ENCODE results near the gene WDR7.
A peak's percentile ranks its signal among the peaks of the same experiment; 100 is the strongest.

Gene WDR7

DNA sequence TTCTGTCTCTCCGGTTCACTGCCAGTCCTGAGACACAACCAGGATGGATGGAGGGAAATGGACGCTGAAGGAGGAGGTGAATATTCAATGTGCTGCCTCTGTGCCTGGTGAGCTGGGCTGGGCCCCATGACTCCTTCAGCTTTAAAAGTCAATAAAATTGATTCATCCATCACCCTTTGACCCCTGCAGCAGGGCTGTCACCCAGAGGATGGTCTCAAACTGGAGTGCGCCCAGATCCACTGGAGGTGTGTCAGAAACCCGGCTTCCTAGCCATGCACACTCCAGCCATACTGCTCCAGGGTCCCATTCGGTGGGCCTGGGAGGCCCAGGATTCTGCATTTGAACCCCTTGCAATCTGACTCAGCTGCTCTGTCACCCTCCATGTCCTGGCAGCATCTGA, 401.6 kb downstream of the WDR7 start:
- no peak for DNase-seq

DNA sequence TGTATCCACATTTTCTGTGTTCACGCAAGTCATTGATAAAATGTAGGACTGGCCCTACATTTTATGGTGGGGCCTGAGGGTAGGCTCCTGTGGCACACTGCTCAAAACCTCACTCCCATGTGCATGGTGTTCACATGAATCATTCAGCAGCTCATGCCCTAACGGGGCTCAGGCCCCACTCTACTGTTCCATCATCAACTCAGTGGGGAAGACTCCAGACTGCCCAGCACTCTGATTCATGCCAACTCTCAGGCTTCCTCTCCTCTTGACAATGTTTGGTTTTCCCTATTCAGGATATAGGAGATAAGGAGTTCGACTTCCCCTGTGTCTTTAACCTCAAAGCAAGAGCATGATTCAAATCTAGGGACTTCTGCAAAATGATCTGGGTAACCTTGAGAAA, 403.7 kb downstream of the WDR7 start:
- DNase-seq = no peak

DNA sequence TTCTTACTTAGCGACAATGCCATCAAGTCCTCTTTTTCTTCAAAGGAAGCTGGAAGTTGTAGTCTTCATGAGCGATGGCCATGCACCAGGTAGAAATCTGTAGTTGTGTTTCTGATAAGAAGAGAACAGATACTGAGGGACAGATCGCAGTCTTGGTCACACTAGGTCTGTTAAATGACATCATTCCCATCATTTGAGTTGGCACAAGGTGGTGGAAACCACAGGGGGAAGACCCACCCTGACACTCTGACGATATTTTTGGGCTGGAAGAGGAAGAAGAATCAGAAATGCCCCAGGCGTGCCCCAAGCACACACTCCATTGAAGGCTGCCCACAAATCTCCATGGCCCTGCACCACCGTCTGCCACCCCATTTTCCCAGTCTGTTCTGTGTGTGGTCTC, 406.7 kb downstream of the WDR7 start:
- no peak for DNase-seq

DNA sequence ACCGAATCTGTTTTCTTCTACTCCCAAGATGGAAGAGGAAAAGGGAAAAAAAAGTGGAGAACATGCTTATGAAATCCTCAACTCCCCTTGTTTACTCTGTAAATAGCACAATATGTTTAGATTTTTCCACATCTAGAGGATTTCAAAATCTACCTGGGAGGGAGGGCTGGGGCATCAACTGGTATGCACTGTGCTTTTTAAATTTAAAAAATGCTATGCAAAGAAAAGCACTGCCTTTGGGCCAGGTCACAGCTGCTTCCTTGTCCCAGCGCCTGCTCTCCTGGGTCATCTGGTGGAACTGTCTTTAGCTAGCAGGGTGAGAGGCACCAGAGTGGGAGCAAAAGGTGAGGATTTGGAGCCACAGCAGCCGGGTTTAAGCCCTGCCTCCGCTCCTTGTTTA, 407.6 kb downstream of the WDR7 start:
- DNase-seq = no peak

DNA sequence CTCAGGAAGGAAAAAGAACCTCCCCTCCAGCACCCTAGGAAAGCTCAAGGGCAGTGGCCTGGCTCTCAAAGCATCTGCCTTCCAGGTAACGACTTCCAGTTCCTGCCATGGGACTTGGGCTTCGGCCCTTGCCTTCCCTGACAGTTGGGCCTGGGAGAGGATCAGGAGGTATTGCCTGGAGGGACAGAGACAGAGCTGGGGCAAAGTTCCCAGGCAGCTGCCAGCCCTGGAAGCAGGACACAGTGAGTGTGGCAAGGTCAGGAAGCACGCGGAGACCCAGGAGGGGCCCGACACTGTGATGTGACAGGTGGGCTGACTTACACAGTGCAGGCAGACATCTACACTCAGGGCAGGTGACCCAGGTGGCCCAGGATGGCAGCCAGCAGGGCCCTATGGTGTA, 408.2 kb downstream of the WDR7 start:
- no peak for DNase-seq

DNA sequence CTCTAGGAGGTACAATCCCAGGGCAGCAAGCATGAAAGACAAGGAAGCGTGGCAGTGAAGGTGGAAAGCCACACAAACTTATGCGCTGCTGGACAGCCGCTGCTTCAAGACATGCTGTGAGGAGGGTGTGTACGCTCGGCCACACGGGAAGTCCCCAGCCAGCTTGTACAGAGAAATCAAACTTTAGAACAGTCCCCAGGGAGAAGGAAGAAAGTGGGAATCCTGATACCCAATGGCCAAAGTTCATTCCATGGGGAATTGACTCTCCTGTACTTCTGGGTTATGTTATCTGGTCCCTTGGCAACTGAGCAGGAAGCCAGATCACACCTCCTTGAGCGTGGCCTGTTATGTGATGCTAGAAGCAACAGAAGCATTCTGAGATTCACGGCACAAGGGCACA, 409.7 kb downstream of the WDR7 start:
- DNase-seq = no peak

DNA sequence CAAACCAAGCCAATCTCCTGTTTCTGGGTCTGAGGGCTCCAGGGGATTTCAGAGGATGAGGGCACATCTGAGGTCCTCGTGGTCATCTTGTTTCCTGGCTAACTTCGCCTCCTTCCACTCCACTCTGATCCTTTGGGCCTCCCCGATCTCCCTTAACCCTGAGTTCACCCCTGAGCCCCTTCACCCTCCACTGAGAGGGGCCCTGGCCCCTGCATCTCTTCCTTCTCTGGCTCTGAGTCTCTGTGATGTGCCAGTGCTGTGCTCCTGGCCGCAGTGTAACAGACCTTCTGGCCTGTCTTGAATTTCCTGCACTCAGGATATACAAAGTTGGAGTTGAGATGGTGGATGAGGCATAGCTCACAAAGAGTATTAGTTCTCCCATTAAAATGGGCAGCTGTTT, 411.0 kb downstream of the WDR7 start:
- no peak for DNase-seq

DNA sequence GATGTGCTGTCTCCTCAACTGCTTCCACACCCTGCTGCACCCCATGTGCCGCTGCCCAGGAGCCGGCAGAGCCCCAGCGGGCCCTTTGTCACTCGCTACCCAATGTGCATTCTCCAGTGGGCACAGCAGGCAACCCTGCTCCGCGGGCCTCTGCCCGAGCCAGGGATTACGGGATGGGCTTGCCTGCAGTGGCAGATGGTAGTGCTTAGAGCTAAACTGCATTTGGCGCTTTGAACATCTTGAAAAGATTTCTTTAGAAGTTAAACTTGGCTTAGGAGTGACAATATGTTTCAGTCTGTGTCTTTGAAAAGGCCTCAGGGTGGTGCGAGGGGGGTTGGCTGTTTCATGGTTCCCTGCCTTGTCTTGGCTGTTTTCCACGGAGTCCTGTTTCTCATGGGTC, 411.7 kb downstream of the WDR7 start:
- peak; percentile 83 to 94 for DNase-seq

DNA sequence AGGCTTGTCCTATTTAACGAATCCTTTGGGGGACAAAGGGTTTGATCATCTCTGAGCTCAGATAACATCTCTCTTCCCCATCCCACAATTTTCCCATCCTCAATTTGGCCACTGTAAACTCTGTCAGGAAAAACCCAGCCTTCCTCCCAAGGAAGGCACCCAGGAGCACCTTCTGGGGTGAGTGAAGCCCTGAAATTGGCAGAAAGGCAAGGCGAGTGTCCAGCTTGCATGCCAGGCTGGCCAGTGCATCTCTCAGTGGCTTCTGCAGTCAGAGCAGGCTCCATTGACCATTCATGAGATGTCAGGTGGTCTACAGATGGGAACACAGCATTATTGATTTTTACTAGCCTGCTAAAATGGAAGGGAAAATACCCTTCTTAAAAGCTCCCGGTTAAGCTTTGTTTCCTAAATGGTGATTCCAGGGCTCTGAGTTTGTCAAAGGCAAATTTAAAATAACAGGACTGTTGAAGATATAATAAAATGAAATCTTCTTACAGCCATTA, 412.5 kb downstream of the WDR7 start:
- DNase-seq = no peak

DNA sequence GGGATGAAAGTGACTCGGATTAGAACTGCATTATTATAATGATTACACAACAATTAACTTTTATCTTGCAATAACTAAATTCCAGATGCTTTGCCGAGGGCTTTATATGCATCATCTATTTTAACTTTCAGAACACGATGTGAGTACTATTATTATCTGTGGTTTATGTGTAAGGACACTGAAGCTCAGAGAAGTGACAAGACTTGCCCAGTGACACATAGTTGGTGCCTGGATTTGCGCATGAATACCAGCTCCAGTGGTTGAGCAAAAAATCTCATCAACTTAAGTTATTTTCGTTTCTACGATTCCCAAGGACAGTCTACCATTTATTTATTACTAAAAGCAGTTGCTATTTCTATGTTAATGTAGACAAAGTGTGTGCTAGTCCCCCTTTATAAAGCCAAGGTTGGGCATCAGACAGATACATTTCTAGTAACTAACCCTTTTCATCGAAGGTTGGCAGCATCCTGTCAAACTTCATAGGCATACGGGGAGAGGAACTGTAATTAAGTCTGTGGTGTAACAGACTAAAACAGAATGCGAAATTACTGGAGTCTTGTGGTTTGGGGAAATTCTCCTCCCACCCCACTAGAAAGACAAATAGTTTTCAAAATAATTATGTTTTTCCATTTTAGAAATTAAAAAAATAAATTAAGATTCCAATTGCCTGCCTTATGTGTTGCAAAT, 422.5 kb downstream of the WDR7 start:
- no peak for DNase-seq

DNA sequence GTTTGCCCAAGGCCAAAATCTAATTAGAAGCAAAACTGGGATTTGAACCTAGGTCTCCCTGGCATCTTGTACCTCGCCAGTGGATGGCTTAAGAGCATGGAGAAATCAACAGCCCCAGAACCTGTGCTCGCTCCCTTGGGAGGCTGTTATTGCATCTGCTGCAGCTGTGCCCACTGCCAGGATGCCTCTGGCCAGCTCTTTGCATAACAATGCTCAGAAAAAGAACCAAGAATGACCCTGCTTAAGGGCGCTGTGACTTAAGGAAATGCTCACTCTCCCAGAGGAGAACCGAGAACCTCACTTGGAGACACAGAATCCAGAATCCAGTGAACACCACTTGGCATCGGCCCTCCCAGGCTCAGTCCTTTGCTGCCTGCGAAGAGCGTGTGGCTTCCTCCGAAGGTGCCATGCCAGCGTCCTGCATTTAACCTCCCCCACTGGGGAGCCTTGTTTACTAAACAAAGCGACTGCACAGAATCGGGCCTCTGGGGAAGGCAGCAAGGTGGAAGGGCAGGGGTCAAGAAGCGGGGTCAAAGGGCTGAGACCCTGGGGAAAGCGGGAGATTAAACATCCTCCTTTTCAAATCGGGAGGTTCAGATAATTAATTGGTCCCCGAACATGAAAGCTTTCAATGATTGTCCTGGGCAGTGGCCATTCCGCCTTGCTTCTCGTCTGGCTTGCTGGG, 424.7 kb downstream of the WDR7 start:
- no peak for DNase-seq

DNA sequence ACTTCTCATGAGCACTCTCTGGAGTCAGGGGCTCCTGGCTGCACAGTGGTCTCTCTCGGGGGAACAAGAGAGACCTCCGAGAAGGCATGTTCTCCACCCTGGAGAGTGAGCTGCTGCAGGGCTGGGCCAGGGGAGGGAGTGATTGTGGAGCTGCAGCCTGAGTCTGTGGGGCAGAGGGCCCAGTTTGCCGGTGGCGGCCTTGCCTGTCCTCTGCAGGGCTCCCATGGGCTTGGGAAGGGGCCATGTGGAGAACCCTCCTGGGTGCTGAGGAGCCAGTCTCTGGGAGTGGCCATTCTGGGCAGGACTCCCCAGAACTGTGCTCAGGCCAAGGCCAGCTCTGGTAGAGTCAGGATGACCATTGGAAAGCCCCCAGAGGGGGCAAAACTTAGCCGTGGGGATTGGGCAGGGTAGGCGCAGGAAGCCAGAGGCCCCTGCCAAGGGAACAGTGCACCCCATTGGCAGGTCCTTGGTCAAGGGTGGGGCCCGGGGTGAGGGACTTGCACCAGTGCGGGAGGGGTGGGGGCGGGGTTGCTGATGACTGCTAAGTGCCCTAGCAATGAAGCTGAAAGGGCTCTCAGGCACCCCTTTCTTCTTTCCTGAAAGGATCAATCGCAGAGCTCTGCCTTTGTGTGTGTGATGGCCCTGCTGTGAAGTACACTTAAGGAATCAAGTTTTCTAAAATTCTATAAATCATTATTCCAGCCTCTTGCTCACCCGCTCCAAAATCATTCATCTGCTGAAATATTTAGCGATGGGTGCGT, 426.0 kb downstream of the WDR7 start:
- DNase-seq = no peak

DNA sequence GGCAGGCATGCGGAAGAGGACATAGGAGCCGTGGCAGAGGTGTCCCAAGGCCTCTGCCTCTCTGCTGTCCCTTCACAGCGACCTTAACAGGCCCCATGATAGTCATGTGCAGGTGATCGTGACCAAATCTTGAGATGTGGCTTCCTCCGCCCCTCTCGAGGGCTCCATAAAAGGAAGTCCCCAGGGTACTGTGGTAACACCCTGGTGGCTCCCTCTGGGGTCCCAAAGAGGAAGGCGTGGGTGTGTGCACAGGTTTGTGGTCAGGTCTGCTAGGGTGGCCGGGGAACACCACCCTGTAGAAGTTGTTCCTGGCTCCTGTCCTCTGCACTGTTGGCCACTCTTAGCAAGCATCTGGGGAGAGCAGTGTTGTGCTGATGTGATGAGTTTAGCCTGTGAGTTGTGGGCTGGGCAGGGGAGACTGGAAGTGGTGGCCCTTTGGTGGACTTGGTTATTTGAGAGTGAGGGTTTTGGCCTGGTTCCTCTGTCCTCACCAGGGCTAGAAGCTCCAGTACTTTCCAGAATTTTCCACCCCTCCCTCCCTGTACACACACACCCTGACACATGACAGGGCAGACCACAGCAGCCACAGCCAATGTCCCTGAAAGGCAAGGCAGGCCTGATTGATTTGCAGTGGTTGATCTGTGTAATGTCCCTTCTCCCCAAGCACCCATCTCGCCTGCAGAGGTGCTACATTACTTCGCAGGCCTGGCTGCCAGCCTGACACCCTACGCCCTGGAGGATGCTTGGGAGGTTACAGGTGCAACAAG, 426.8 kb downstream of the WDR7 start:
- no peak for DNase-seq

DNA sequence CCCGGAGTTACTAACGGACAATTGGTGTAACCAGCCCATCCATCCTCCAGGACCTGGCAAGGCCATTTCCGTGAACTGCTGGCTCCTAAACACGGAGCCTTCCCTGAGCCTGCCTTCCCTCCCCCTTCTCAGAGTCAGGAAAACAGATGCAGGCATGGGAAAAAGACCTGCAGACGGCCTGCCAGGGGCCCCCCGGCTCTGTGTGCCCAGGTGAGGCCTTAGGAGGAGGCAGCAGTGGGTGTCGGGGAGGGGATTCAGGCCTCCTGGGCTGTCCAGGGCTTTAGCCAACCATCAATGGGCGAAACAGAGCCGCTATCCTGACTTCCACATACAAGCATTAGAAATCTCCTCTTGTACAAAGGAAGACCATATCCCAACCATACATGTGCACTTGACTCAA, 427.5 kb downstream of the WDR7 start:
- no peak for DNase-seq

DNA sequence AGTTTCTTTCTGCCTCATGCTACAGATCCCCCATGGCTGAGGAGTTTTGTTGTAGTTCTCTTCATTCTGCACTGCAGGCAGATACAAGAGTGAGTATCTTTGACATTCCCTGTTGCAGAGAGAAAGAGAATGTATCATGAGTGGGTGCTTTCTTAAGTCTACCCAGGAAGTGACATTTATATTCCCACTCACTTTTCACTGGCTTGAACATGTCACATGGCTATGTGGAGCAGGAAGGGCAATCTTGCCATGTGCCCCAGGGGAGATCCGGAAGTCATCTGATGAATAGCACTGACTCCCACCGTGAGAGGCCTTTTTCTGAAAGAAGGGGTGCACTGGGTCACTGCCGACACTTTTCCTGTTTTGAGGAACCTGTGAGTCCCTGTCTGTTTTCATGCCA, 429.3 kb downstream of the WDR7 start:
- DNase-seq = no peak

DNA sequence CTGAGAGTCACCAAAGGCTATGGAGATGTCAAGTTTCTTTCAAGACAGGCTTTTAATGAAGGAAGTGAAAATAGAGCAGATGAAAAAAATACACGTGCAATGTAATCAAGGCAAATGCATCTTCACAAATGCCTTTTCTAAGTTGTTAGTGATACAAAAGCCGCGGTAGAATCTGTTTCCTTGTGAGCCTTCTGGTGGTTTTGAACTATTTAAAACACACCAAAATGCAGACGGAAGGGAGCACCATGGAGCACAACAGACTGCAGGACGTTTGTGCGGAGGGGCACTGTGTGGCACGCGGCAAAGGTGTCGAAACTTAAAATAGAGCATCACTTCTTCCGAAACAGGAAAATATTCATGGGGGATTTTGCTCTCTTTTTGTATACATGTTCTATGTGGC, 430.7 kb downstream of the WDR7 start:
- no peak for DNase-seq

DNA sequence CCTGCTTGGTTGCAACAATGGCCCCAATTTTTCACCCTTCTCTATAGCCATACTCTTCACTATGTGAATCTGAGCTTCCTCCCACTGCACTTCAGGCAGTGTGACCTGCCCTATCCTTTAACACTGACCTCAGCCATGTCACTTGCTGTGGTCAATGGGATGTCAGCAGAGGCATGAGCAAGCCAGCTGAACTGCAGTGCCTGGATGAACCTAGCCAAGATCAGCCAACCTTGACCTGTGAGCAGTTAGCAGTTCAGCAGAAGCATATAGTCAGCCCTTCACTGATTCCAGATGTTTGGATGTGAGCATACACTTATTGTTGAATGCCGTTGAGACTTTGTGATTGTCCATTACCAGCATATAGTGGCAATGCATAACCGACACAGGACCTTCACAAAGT, 432.3 kb downstream of the WDR7 start:
- DNase-seq = no peak

DNA sequence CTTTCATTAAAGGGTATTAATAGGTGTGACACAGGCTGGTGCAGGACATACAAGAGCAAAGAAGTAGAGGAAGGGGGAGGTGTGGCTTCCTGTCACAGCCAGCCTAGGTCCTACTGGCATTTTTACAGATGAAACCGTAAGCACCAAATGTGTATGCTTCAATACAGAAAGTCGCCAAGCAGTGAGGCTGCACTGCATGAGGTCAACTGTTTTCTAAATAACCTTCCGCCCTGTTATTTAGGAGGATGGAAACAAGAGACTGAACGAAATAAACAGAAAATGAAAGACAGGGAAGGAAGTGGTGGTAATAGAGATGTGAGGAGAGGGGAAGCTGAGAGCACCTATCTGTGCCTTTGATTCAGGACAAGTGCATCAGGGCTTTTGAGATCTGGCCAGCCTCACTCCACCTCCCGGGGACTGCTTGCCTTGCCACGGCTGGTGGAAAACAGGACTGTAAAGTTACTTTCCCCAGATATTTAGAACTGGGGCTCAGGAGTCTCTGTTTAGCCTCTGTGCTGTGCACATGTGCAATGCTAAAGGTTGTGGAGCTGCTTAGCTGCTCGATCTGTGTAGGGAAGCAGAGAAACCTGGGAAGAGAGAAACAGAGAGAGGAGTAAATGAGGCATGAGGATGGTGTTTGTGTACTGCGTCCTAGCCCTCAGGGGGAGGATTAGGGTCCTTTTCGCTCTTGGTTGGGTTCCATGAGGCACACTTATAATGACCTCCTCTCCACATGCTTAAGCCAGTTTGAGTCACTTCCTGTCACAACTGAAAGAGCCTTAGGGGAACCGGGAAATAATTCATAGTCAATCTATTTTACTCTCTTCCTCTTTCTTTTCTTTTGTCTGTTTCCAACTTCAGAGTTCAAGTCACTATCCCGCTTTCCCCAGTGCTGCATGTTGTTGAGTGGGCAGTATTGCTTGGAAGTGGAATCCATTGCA, 433.4 kb downstream of the WDR7 start:
- no peak for DNase-seq

DNA sequence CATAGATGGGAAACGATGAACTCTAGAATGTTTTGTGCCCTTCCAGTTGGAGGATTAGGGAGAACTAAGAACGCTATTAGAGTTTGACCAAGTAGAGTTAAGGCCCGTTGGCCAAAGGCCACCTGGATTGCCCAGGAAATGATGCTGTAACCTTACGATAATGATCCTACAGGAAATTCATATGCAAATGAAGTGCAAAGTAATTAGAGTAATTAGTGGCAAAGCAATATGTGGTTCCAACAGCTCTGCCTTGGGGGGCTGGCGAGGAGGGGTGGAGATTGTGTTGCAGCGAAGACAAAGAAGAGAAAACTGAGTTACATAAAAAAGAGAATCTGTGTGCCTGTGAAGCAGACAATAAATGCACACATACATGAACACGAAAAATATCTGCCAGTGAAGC, 434.2 kb downstream of the WDR7 start:
- DNase-seq = no peak

DNA sequence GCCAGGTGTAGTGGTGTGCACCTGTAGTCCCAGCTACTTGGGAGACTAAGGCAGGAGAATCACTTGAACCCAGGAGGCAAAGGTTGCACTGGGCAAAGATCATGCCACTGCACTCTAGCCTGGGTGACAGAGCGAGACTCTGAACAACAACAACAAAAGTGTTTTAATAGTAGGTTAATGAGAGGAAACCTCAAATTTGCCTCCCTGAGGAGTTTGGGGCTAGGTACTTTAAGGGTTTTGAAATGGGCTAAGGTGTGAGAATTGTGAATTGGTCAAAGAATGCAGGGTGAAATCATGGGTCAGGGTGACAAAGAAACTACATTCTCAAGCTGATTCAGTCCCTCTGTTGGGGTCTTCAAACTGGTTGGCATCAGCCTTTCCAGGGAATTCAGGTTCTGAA, 435.0 kb downstream of the WDR7 start:
- DNase-seq = no peak
